GM12873 (cell line): ENCODE data around the gene MED13L.

Source experiments
- TF ChIP-seq, protein P1 (sequence below): IDR thresholded peaks from 2 replicates; pipeline ENCODE4 v1.5.1; 2012; ENCODE audit warnings: low read depth, mild to moderate bottlenecking, moderate library complexity, low read length, control low read depth; ENCODE audit not compliant: insufficient read depth; ENCODE audit errors: missing control alignments

The MED13L gene

GRCh38 chr12:116313194-116313927, 35.9 kb upstream of the MED13L start:
- TF ChIP-seq, protein P1, sequence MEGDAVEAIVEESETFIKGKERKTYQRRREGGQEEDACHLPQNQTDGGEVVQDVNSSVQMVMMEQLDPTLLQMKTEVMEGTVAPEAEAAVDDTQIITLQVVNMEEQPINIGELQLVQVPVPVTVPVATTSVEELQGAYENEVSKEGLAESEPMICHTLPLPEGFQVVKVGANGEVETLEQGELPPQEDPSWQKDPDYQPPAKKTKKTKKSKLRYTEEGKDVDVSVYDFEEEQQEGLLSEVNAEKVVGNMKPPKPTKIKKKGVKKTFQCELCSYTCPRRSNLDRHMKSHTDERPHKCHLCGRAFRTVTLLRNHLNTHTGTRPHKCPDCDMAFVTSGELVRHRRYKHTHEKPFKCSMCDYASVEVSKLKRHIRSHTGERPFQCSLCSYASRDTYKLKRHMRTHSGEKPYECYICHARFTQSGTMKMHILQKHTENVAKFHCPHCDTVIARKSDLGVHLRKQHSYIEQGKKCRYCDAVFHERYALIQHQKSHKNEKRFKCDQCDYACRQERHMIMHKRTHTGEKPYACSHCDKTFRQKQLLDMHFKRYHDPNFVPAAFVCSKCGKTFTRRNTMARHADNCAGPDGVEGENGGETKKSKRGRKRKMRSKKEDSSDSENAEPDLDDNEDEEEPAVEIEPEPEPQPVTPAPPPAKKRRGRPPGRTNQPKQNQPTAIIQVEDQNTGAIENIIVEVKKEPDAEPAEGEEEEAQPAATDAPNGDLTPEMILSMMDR = no peak

- TF ChIP-seq, protein P1 = no peak
Measured at GRCh38 chr12:116310082-116310481, 32.6 kb upstream of the MED13L start.

GRCh38 chr12:116309343-116309742, 31.9 kb upstream of the MED13L start:
- TF ChIP-seq, protein P1 = no peak

GRCh38 chr12:116308647-116309046, 31.2 kb upstream of the MED13L start:
- TF ChIP-seq, protein P1 = no peak

GRCh38 chr12:116306968-116307367, 29.5 kb upstream of the MED13L start:
- TF ChIP-seq, protein P1 = no peak

- TF ChIP-seq, protein P1 = no peak
Measured at GRCh38 chr12:116306506-116306905, 29.0 kb upstream of the MED13L start.

- TF ChIP-seq, protein P1 = no peak
Measured at GRCh38 chr12:116304621-116305020, 27.1 kb upstream of the MED13L start.

DNA sequence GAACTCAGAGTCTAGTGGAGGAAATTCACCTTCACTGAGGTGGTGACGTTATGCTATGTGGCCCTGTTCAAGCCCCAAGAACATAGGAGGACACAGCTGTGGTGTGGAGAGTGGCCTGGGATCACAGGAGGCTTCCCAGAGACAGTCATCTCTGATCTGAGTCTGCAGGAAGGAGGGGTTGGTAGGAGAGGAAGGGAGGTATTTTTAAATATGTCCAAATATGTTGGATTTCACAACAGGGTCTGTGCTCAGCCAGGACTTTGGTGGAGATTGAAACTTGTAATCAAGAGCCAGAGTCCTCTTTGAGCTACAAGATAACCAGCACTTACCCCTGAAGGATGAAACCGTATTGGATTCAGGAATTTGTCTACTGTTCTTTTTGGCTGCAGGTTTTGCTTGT, 26.4 kb upstream of the MED13L start:
- TF ChIP-seq, protein P1 = no peak
